ENCODE measurements around the gene CACNA2D2.

Gene CACNA2D2

DNA sequence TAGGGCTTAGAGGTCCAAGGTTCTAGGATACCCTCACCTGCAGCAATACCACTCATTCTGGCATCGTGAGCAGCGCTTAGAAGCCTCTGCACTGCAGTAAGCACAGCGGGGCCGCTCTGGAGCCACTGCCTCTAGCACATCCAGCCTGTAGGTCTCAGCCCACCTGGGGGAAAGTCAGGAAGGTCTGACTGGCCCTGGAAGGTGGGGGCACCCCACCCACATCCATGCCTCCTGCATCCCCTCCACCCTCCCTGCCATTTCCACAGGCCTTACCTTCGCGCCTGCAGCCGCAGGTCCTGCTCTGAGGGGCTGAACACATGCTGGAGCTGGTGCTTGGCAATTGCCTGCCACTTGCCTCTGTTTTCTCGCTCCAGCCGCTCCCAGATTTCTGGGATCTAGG is 161.9 kb downstream of the CACNA2D2 start:
- no peak for DNase-seq

DNA sequence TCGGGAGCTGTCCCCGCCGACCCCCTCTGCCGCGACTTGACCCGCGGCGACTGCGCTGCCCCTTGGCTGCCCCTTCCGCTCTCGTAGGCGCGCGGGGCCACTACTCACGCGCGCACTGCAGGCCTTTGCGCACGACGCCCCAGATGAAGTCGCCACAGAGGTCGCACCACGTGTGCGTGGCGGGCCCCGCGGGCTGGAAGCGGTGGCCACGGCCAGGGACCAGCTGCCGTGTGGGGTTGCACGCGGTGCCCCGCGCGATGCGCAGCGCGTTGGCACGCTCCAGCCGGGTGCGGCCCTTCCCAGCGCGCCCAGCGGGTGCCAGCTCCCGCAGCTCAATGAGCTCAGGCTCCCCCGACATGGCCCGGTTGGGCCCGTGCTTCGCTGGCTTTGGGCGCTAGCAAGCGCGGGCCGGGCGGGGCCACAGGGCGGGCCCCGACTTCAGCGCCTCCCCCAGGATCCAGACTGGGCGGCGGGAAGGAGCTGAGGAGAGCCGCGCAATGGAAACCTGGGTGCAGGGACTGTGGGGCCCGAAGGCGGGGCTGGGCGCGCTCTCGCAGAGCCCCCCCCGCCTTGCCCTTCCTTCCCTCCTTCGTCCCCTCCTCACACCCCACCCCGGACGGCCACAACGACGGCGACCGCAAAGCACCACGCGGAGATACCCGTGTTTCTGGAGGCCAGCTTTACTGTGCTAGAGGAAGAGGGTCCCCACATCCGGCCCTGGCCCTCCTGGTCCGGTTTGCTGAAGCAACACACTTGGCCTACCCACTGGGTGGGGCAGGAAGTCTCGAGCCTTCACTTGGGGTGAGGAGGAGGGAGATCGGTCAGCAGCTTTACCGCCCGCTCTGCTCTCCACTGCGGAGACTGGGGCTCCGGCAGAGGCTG is 162.7 kb downstream of the CACNA2D2 start, which contains the start of gene RASSF1:
RASSF1 (minus strand) TSS at position 389 of the 882 bp plus-strand sequence; CDS start at position 358, 31 bp downstream.
- no peak for DNase-seq

DNA sequence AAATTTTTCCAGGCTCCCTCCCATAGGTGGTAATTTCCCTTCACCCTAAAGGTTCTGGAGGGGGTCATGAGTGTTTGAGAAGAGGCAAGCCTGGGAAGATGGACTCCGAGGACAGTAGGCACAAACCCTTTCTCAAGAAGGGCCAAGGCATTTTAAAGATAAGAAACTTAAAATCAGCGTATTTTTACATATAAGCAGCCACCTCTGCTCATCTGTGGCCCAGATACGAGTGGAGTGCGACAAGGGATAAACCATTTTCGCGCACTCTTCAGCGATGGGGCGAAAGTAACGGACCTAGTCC is 163.3 kb downstream of the CACNA2D2 start:
- DNase-seq, result no peak

DNA sequence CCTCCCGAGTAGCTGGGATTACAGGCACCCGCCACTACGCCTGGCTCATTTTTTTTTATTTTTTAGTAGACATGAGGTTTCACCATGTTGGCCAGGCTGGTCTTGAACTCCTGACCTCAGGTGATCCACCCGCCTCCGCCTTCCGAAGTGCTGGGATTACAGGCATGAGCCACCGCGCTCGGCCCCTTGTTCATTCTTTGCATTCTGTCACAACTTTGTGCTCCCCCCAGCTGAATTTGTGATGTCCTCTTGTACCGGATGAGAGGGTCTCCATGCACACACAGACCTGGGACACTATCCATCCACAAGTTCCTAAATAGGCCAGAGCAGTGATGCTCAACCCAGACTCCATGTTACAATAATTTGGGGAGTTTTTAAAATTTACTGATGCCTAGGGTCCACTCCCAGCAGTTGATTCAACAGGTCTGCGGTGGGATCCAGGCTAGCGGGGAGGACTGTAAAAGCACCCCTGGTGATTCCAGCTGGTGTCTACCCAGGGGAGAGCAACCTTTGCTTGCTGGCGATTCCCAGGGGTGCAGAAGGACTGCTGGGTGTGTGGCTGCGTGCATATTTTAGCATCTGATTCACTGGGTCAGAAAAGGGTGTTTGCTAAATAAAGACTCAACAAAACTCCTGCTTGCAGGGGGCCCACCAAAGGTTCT is 163.8 kb downstream of the CACNA2D2 start:
- no peak for DNase-seq

DNA sequence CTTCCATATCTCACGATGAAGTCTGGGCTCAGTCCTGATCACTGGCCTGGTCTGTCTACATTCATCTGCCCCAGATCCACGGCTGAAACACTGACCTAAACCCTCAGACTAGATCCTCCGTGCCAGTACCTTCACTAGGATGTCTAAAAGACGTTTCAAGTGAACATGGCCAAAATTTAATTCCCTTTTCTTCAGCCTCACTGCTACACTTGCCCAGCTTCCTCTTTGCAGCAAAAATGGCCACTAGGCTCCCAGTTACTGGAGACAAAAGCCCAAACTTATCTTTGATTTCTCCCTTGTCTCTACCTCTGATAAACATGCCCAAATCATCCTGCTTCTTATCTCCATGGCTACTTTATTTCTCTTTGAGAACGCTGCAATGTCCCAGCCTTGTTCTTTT is 164.5 kb downstream of the CACNA2D2 start:
- DNase-seq, result no peak

DNA sequence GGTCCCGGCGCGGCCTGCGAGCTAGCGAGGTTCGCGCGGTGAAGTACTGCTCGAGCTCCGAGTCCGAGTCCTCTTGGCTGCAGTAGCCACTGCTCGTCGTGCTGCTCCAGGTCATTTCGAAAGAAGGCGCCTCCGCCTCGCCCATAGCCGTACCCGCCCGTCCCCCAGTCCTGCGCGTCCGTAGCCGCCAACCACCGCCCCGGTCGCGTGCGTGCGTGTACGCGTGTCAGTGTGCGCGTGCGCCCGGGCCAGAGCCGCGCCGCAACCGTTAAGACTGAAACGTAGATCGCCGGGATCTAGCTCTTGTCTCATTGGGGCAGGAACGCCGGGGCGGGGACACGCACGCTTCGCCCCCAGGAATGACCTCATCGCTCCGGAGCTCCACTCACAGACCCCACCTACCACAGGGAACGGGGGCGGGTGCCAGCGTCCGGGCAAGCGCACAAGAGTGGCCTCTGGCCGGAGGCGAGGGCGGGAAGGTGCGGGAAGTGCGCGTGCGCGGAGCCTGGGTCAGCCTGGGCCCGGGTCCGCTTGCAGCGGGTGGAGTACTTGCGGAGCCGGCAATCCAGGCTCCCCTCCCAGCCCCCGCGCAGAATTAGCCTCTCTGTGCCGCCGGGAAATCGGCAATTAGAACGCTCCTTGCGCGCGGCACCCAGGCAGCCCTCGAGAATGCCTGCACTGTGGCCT is 166.1 kb downstream of the CACNA2D2 start:
- peak; percentile 95 for DNase-seq

DNA sequence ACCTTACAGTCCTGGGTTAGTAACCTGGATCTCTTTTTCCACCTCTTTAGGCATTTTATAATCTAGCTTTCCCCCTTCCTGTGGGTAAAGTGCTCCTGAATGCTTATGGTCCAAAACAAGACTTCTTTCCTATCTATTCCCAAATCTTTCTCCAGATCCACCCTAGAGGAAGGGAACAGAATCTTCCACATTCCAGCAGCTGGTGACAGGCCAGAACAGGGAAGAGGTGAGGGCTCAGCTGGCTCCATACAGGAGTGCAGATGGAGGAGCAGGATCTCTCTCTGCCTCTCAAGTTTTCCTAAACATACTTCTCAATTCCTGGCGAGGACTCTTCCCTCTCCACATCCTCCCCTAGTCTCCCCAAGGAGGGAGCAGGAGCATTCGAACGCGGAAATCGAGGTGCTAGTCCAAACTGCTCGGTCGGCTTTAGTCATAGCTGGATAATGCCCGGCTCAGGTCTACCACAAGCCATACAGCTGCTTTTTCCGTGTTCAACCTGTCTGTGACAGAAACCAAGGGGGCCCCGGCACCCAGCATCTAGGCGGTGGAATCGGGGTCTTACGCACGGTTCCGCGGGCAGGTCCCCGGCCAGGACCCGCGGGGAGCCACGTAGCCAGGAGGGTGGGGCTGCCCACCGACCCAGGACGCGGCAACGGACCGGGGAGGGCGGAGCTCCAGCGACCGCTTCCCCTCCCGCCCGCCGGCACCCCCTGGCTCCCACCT is 166.8 kb downstream of the CACNA2D2 start:
- DNase-seq, result no peak

DNA sequence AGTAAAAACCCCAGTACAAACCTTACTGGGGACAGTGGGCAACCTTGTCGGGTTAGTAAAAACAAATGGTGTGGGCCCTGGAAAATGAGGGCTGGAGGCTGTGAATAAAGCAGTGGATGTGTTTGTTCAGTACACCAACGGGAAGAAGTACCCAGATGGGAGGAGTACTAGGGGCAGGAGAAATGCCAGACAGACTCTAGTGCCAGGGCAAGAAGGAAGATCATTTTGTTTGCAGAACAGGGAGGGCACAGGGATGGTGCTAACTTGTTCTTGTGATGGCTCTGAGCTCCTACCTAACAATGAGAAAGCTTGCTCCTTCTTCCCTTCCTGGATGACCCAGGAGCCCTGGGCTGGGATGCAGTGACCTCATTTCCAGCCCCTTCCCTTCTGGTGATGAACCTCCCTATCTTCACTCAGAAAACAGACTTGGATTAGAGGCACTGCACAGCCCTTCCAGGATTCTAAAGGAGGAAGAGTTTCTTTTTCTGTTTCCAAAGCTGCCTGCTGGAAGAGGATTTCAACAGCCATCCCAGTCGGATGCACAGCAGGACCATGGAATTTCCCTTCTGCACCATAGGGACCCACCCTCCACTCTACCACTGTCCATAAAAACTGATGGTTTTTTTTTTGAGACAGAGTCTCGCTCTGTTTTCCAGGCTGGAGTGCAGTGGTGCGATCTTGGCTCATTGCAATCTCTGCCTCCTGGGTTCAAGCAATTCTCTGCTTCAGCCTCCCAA is 168.9 kb downstream of the CACNA2D2 start:
- DNase-seq, result no peak

GRCh38 chr3:50333744-50334328 is 169.6 kb downstream of the CACNA2D2 start:
- no peak for DNase-seq

- no peak for DNase-seq
These were observed 172.0 kb downstream of the CACNA2D2 start for GRCh38 chr3:50331364-50331907.

DNA sequence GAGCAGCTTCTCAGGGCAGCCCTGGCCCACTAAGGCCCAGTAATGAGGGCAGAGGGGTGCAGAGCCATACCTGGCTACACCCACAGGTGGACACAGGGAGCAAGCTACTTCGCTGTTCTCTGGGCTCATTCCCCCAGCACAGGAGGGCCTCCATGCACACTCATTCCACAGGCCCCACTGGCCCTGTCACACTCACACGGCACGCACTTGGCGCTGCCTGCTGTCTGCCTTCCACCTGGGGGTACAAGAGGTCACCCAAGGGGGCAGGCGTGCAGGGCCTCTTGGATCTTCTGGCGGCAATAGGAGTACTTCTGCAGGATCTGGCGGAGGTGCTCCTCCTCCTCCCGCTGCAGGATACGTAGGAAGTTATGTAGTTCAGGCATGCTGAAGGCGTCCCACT is 173.1 kb downstream of the CACNA2D2 start:
- no peak for DNase-seq

DNA sequence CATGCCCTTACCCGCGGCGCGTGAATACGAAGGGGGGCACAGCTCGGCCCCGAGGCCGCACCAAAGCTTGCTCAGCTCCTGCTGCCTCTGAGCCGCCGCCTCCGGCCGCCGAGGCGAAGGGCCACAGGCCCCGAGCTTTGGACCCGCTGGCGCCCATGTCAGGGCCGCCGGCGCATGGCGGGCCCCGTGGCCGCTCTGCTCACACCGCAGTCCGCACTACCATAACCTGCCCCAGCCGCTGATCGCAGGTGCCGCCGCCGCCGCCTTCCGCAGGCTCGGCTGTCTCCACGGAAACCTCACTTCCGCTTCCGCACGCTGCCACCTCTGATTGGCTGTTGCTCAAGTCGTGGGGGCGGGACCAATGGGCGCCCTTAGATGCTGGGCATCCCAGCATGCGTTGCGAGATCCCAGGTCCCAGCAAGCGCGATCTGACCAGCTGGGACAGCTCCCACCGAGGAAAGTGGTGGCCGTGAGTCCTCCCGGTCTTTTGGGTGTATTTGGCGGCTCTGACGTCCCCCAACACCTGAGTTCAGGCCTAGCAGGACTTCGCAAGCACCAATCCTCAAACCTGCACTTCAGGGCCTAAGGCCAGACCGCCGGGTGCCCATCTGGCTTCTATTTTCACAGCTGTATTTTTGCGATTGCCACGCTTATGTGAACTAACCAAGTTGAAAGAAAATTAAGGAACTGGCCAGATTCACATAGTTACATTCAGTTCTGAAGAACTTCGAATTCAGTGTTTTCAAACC is 175.3 kb downstream of the CACNA2D2 start, which contains the start of gene TUSC2:
TUSC2 (minus strand) TSS at position 281 of the 749 bp plus-strand sequence; CDS start at position 157, 124 bp downstream.
- peak; percentile 95 for DNase-seq

- DNase-seq, result no peak
These were observed 176.3 kb downstream of the CACNA2D2 start for GRCh38 chr3:50327129-50327528.

DNA sequence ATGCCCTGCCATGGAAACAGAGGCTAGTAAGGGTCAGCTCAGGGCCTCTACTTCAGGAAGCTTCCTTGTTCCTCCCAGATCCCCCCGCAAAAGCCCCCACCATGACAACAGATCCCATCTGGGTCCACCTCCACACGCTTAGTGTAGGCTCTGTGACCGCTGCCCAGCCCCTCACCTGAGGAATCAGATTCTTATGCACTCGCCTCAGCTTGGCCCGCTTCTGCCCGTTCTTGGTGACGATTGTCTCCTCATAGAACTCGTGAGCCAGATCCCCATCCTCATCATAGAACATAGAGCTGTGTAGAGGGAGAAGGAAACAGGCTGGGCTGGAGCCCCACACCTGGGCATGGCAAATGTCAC is 177.3 kb downstream of the CACNA2D2 start:
- DNase-seq, result no peak

DNA sequence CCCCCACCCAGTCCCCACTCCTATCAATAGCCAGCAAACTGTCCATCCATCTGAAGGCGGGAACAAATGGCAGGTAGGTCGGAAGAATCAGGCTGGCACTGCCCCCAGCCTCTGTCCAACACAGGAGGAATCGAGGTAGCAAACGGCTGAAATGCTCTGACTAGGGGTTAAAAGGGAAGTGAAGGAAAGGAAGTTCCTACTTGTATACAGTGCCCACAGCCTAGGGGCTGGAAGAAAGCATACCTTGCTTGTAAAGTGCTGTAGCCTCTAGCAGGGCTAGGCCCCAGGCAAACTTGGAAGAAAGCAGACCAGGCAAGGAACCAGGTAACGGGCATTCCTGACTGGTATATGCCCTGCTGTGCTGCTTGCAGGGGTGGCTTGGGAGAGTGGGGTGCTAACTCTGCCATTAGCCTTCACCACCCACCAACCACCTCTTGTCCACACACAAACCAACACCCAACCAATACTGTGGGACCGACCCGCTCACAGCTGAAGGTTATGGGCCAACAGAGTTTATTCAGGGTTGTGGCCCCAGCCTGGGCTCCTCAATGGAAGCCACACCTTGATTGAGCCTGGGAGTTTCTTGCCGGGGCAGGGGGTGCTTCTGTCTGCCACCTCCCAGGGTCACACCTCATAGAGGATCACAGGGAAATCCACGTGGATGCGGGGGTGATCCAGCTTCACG is 177.8 kb downstream of the CACNA2D2 start:
- no peak for DNase-seq

GRCh38 chr3:50325113-50325480 is 178.3 kb downstream of the CACNA2D2 start:
- no peak for DNase-seq

- peak; percentile 61 for DNase-seq
These were observed 178.9 kb downstream of the CACNA2D2 start for GRCh38 chr3:50324351-50325112.

DNA sequence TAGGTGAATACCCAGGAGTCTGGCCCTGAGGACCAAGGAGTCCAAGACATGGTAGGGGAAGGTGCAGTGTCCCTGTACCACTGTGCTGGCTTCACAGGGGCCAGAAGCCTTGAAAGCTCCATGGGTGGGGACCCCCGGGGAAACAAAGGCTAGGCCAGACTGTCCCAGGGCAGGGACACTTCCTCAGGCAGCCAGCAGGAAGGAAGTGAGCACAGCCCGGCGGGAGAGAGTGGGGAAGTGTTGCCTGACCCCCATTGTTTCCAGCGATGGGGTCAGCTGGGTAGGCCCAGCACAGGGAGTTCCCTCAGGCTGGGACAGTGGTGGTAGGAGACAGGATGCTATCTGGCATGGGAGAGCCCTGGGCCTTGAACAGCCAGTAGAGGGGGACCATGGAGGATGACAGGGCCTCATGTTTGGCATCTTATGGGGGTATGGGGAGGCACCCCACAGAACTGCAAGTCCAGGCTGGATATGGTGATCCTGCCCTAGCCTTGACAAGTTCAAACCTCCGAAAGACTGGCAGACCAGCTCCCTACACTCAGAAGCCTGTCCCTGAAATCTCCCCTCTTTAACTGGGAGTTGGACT is 179.7 kb downstream of the CACNA2D2 start:
- no peak for DNase-seq

DNA sequence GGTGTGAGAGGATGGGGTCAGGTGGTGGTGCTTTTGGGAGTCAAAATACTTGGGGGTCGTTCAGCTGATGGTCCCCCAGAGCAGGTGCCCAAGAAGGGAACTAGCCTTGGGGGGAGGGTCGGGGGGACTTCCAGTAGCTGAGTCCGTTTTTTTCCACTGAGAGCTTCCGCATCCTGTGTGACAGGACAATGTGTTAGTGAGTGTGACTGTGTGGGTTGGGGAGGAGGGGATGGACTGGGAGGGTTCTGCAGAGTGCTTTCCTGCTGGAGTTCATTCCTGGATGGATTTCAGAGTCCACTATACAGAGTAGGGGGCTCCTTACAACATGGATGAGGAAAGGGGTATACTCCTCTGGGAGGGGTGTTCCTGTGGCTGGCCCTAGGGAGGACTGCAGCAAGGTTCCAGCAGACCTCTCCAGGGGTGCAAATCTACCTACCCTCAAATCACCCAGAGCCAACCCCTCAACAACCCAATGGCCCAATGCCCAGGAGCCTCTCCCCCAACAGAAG is 180.3 kb downstream of the CACNA2D2 start:
- no peak for DNase-seq

All from NCI-H1048 (cell line).